AG10803 (cell line): ENCODE data around the gene CD99L2.

ENCODE experiments used
- DNase-seq: peaks from one replicate; pipeline ENCODE4 v3.0.0; 2010; ENCODE audit warnings: low read depth
- H3K4me3 ChIP-seq: 2 replicates; pipeline ENCODE4 v1.5.1; 2011; ENCODE audit warnings: mild to moderate bottlenecking, low read length, control low read depth
- TF ChIP-seq, protein P1 (sequence below): conservative IDR thresholded peaks from 2 replicates; pipeline ENCODE4 v1.5.1; 2011; ENCODE audit warnings: mild to moderate bottlenecking, low read length, control low read depth, inconsistent platforms

Gene CD99L2

DNA sequence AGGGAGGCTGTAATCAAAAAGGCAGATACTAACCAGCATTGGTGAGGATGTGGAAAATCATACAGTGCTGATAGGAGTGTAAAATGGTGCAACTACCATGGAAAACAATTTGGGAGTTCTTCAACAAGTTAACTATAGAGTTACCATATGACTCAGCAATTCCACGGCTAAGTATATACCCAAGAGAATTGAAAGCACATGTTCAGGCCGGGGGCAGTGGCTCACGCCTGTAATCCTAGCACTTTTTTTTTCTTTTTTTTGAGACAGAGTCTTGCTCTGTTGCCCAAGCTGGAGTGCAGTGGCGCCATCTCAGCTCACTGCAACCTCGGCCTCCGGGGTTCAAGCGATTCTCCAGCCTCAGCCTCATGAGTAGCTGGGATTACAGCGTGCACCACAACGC, 15.0 kb upstream of the CD99L2 start:
- TF ChIP-seq, protein P1, sequence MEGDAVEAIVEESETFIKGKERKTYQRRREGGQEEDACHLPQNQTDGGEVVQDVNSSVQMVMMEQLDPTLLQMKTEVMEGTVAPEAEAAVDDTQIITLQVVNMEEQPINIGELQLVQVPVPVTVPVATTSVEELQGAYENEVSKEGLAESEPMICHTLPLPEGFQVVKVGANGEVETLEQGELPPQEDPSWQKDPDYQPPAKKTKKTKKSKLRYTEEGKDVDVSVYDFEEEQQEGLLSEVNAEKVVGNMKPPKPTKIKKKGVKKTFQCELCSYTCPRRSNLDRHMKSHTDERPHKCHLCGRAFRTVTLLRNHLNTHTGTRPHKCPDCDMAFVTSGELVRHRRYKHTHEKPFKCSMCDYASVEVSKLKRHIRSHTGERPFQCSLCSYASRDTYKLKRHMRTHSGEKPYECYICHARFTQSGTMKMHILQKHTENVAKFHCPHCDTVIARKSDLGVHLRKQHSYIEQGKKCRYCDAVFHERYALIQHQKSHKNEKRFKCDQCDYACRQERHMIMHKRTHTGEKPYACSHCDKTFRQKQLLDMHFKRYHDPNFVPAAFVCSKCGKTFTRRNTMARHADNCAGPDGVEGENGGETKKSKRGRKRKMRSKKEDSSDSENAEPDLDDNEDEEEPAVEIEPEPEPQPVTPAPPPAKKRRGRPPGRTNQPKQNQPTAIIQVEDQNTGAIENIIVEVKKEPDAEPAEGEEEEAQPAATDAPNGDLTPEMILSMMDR = no peak
- DNase-seq = peak; percentile 73

DNA sequence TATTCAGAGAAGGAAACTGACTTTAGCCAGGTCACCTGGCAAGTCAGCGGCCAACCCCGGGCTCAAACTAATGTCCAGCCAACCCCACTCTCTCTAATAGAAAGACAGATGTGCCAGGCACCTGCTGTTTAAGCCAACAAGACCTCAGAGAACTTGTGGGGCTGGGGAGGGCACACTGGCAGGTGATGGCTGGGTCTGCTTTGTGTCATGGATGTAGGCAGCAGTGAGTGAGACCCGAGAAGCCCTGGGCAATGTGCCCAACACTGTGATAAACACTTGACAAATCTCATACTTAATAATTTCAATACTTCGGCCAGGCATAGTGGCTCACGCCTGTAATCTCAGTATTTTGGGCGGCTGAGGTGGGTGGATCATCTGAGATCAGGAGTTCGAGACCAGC, 9.0 kb upstream of the CD99L2 start:
- no peak for DNase-seq
- no peak overlapping the region for H3K4me3 ChIP-seq
- TF ChIP-seq, protein P1 = no peak

More for the DNA sequence above, 15.0 kb upstream of the CD99L2 start:
- no peak overlapping the region for H3K4me3 ChIP-seq

DNA sequence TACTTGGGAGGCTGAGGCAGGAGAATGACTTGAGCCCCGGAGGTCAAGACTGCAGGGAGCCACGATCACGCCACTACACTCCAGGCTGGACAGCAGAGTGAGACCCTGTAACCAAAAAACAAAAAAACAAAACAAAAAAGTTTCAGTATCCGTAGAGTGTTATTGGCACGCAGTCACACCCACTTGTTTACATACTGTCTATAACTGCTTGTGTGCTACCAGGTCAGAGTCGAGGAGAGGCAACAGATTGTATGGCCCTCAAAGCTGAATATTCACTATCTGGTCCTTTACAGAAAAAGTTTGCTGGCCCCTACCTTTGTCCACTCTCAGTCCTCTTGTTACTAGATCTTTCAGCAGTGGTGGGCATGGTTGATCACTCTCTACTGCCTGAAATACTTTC, 8.2 kb upstream of the CD99L2 start:
- DNase-seq = no peak
- TF ChIP-seq, protein P1 = no peak
- H3K4me3 ChIP-seq = no peak overlapping the region

DNA sequence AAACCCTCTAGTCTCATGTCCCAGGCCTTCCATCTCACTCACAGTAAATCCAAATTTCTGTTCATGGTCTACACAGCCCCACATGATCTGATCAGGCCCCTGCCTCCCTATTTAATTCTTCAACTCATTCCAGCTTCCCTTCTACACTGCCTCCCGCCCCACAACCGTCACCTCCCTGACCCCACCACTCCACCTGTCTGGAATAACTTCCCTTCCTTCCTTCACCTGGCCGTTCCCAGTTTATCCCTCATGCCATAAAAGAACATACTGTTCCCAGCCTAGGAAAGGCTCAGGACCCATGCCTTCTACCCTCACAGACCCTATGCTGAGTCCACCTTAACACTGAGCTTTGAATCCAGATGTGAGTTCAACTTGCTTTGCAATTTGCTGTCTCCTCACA, 6.8 kb upstream of the CD99L2 start:
- DNase-seq = no peak
- TF ChIP-seq, protein P1 = no peak
- no peak overlapping the region for H3K4me3 ChIP-seq

DNA sequence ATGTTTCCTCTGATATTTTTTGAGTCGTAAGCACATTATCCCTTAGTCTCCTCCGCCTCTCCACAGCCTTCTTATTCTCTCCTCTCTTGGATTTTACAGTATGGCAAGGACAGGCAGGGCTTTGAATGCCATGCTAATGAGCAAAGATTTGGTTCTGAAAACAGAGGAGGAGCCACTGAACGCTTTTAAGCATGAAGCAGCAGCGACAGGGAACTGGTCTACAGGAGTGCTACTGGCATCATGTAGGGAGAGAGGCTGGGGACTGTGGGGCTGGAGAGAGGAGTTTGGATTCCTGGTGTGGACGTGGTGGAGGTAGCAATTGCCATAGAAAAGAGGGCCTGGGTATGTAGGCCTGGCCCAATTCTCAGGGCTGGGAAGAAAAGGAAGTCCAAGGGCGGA, 4.6 kb upstream of the CD99L2 start:
- no peak overlapping the region for H3K4me3 ChIP-seq
- TF ChIP-seq, protein P1 = no peak
- DNase-seq = no peak

DNA sequence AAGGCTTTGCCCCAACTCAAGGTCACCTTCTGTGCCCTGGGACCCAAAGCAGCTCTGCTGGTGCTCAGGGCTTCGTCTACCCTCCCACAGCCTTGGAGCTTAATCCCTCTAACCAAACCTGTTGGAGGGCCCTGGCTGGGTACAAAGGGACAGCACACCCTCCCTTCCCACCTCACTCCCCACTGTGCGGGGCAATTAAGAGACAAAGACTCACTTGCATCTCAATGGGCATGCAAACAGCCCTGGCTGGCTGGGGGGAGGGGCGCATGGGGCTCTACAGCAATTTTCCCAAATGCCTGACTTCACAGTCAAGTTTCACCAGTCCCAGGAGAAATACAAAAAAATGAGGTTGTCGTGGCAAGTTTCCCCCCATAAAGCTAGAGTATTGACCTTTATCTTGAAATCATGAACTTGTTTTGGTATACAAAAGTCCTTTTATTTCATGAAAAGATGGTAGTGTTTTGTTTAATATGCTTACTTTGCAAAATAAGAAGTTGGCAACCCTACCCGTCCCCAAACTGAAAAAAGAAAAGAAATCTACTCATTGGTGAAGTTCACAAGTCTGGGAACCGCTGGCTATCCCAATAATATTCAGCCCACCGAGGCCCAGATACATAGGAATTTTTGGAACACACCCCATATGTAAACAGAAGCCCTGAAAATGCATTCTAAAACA, 4.1 kb upstream of the CD99L2 start:
- H3K4me3 ChIP-seq = no peak overlapping the region
- TF ChIP-seq, protein P1 = no peak
- DNase-seq = no peak

DNA sequence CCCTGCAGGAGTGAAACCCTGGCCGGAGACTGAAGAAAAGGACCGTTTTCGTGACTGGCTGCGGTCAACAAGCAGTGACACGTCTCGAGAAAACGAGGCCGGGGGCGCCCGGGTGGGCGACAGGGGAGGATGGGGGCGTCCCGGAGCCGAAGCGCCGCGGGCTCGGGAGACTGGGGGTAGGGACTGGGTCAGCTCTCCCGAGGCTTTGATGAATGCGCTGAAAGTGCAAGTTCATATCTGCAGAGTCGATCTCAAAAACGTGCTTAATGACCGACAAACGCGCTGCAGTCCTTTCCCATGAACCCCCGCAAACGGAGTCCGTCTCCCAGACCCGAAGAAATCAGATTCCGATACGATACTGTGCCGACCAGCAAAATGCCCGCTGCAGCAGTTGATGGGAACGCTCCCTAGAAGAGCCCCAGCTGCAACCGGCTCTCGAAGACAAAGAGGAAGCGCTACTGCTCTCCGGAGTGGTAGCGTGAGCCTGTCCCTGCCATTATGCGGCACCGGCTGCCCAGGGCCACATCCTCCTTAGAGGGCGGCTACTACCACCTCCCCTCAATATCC, 806 bp upstream of the CD99L2 start:
- peak; percentile 14 for DNase-seq
- TF ChIP-seq, protein P1 = no peak
- peak overlapping the region; percentile 70 for H3K4me3 ChIP-seq
